ENCODE data around the gene ARFIP1.

The ARFIP1 gene

GRCh38 chr4:152935631-152936445 lies 156.1 kb downstream of the ARFIP1 start, which contains the start of gene FHDC1:
FHDC1 (plus strand) TSS chr4:152936323; CDS start chr4:152943058, 6,735 bp downstream.
- intact Hi-C loops (cut with DNase I), result no loop called here
- DNase-seq, result peak in 5 of 10 donors; percentile 13 to 78 (median 46)

GRCh38 chr4:152936446-152937335 lies 156.9 kb downstream of the ARFIP1 start:
- peak in 7 of 10 donors; percentile 12 to 92 (median 16) for DNase-seq
- intact Hi-C loops (cut with DNase I), result no loop called here

GRCh38 chr4:152937336-152938236 lies 157.8 kb downstream of the ARFIP1 start:
- DNase-seq, result peak in 7 of 10 donors; percentile 11 to 83 (median 30)
- intact Hi-C loops (cut with DNase I), result no loop called here

GRCh38 chr4:152938237-152938947 lies 158.6 kb downstream of the ARFIP1 start:
- DNase-seq, result peak in 1 of 10 donors; percentile 27
- intact Hi-C loops (cut with DNase I), result no loop called here

- intact Hi-C loops (cut with DNase I), result no loop called here
- no peak for DNase-seq
These were observed 159.9 kb downstream of the ARFIP1 start for GRCh38 chr4:152939621-152940020.

GRCh38 chr4:152940461-152940860 lies 160.7 kb downstream of the ARFIP1 start:
- no peak for DNase-seq
- intact Hi-C loops (cut with DNase I), result no loop called here

GRCh38 chr4:152941411-152941810 lies 161.7 kb downstream of the ARFIP1 start:
- DNase-seq, result no peak
- intact Hi-C loops (cut with DNase I), result no loop called here

- intact Hi-C loops (cut with DNase I), result no loop called here
- DNase-seq, result no peak
These were observed 162.6 kb downstream of the ARFIP1 start for GRCh38 chr4:152942346-152942745.

- DNase-seq, result no peak
- intact Hi-C loops (cut with DNase I), result no loop called here
These were observed 163.9 kb downstream of the ARFIP1 start for GRCh38 chr4:152943672-152944071.

GRCh38 chr4:152944666-152945320 lies 165.0 kb downstream of the ARFIP1 start:
- intact Hi-C loops (cut with DNase I), result no loop called here
- DNase-seq, result no peak

GRCh38 chr4:152945639-152946038 lies 165.9 kb downstream of the ARFIP1 start:
- no peak for DNase-seq
- intact Hi-C loops (cut with DNase I), result no loop called here

GRCh38 chr4:152946446-152946845 lies 166.7 kb downstream of the ARFIP1 start:
- DNase-seq, result no peak
- intact Hi-C loops (cut with DNase I), result no loop called here

GRCh38 chr4:152947311-152947710 lies 167.6 kb downstream of the ARFIP1 start:
- no peak for DNase-seq
- intact Hi-C loops (cut with DNase I), result no loop called here

- intact Hi-C loops (cut with DNase I), result no loop called here
- DNase-seq, result no peak
These were observed 170.2 kb downstream of the ARFIP1 start for GRCh38 chr4:152949930-152950329.

- intact Hi-C loops (cut with DNase I), result no loop called here
- DNase-seq, result no peak
These were observed 170.9 kb downstream of the ARFIP1 start for GRCh38 chr4:152950402-152951274.

GRCh38 chr4:152951348-152951747 lies 171.6 kb downstream of the ARFIP1 start:
- DNase-seq, result no peak
- intact Hi-C loops (cut with DNase I), result no loop called here

GRCh38 chr4:152953514-152953913 lies 173.8 kb downstream of the ARFIP1 start:
- DNase-seq, result no peak
- intact Hi-C loops (cut with DNase I), result no loop called here

- intact Hi-C loops (cut with DNase I), result no loop called here
- no peak for DNase-seq
These were observed 175.0 kb downstream of the ARFIP1 start for GRCh38 chr4:152954741-152955140.

Measured in posterior cingulate gyrus (tissue), 11 donors.